Progenitor cell of endocrine pancreas (in vitro differentiated cells): ENCODE measurements around the gene MRE11. TPM values are rescaled to one million over a fixed set of nuclear protein-coding genes. Genes with fewer than 3 reads are reported as not detected.

Experiments
- microRNA-seq: library from miRNA; unstranded; fragments of <30 nt; microRNA quantifications from one replicate; pipeline ENCODE4 v1.1.0, GENCODE V29; 2020; ENCODE audit warnings: borderline number of aligned reads; ENCODE audit not compliant: unreplicated experiment
- total RNA-seq: library from RNA; stranded (reverse); gene quantifications from 2 replicates; pipeline ENCODE4 v1.2.1, GENCODE V29; 2021

The MRE11 gene
- total RNA-seq, 1 donor from 2014 or later = 35.1 TPM

Small RNA genes lying within 50 kb of the gene (microRNA-seq; reads per million reads assigned to microRNA genes)
- 13.7 reads per million, percentile 25 among the genes with 10 or more reads in this experiment for gene MIR548L

Other genes with a start within 250 kb of the MRE11 start
- not detected in 2 replicates for gene IZUMO1R, start 189.3 kb downstream of the MRE11 start, total RNA-seq
- 0.31 and 0.62 TPM in 2 replicates for gene GPR83, start 92.4 kb downstream of the MRE11 start, total RNA-seq
- gene ANKRD49, start 140 bp upstream of the MRE11 start, total RNA-seq = 17.6 and 23.0 TPM in 2 replicates
- not detected in 2 replicates for gene C11orf97, start 18.6 kb upstream of the MRE11 start, total RNA-seq
- gene FUT4, start 50.1 kb upstream of the MRE11 start, total RNA-seq = 6.6 and 7.1 TPM in 2 replicates
- 1.9 and 2.6 TPM in 2 replicates for gene PIWIL4, start 73.5 kb upstream of the MRE11 start, total RNA-seq